K562 (cell line): ENCODE measurements around the gene CRHR2. TPM values are rescaled to one million over a fixed set of nuclear protein-coding genes. Genes with fewer than 3 reads are reported as not detected.

Source experiments
- ATAC-seq: fragments of 200-7000 bp; cut with Tn5 transposase; 3 replicates; pipeline ENCODE4 v1.9.1; 2020; ENCODE audit warnings: moderate library complexity
- BruUV-seq: library from RNA; stranded (reverse); fragments of 400-500 nt; replicated peaks from 2 replicates; lab custom pipeline; 2021; lab: Mats Ljungman, UMichigan
- CTCF ChIA-PET: fragments of 300-600 bp; formaldehyde crosslinking; extraction: SDS; loops from one replicate; lab custom pipeline; 2021; ENCODE audit warnings: low intra/inter-chr PET ratio; lab: Yijun Ruan, JAX
- POLR2A ChIA-PET: fragments of 300-600, 350-650 bp; sonication (Branson Sonifier 250); formaldehyde crosslinking; extraction: SDS; loops from one replicate; lab custom pipeline; 2021; ENCODE audit warnings: antibody characterized with exemption, inconsistent platforms; lab: Yijun Ruan, JAX
- DNase-seq, 4 experiments: peaks; one replicate each; pipeline versions ENCODE4 v3.0.0 to v3.0.0-alpha.2; 2011 to 2018; ENCODE audit warnings: low spot score in 3 of 4, mixed read lengths in 3 of 4; ENCODE audit errors: extremely low read depth in 1 of 4
- FAIRE-seq: peaks from 2 replicates; lab custom pipeline; 2011; peaks lifted over from hg19 to GRCh38; lab: Jason Lieb, UNC
- H2AFZ ChIP-seq: 2 replicates; pipeline ENCODE4 v1.6.0; 2011; ENCODE audit warnings: low read depth, low read length, control low read depth, inconsistent platforms
- H3K27ac ChIP-seq: fragments of 200-600 bp; 3 replicates; pipeline ENCODE4 v1.8.0; 2011; ENCODE audit warnings: low read depth, mild to moderate bottlenecking, control low read depth, inconsistent platforms, low read length, moderate library complexity, mixed read lengths; ENCODE audit errors: extremely low read depth
- H3K27me3 ChIP-seq, 2 experiments: fragments of 300-600 bp in 1 of 2; 2 replicates in 1 of 2; 3 replicates in 1 of 2; pipeline versions ENCODE4 v1.6.0 to v1.8.0; 2011; ENCODE audit warnings: inconsistent platforms in 2 of 2, low read length in 2 of 2, mild to moderate bottlenecking in 1 of 2, mixed read lengths in 1 of 2, moderate library complexity in 1 of 2; ENCODE audit not compliant: control insufficient read depth in 2 of 2, insufficient read depth in 2 of 2
- H3K36me3 ChIP-seq: fragments of 300-600 bp; 3 replicates; pipeline ENCODE4 v1.8.0; 2011; ENCODE audit warnings: mild to moderate bottlenecking, low read length, inconsistent platforms; ENCODE audit not compliant: control insufficient read depth, insufficient read depth
- H3K4me1 ChIP-seq, 2 experiments: fragments of 200-600 bp in 1 of 2; replicated peaks in 1 of 2; 2 replicates in 1 of 2; 3 replicates in 1 of 2; pipeline versions ENCODE4 v1.5.1 to v1.8.0; 2011; ENCODE audit warnings: inconsistent platforms in 2 of 2, low read length in 2 of 2, mild to moderate bottlenecking in 1 of 2, mixed read lengths in 1 of 2, moderate library complexity in 1 of 2; ENCODE audit not compliant: control insufficient read depth in 2 of 2, insufficient read depth in 2 of 2
- H3K4me2 ChIP-seq: 2 replicates; pipeline ENCODE4 v1.6.1; 2011; ENCODE audit warnings: low read length, control low read depth, inconsistent platforms, mixed read lengths; ENCODE audit not compliant: insufficient read depth
- H3K4me3 ChIP-seq: fragments of 200-600 bp; sonication (generic), shearing (Covaris generic); 2 replicates; pipeline ENCODE4 v1.5.1; 2016; ENCODE audit warnings: control low read depth, inconsistent platforms
- H3K79me2 ChIP-seq: fragments of 200-600 bp; 3 replicates; pipeline ENCODE4 v1.8.0; 2011; ENCODE audit warnings: low read length, inconsistent platforms; ENCODE audit not compliant: control insufficient read depth, insufficient read depth
- H3K9ac ChIP-seq, 2 experiments: 2 replicates each; pipeline versions ENCODE4 v1.6.0 to v1.6.1; 2011; ENCODE audit warnings: low read depth in 2 of 2, low read length in 2 of 2, control low read depth in 1 of 2, inconsistent platforms in 1 of 2, mild to moderate bottlenecking in 1 of 2, mixed read lengths in 1 of 2; ENCODE audit not compliant: insufficient read depth in 1 of 2
- H3K9me1 ChIP-seq: one replicate; pipeline ENCODE4 v1.6.0; 2011; ENCODE audit warnings: inconsistent platforms, mild to moderate bottlenecking, low read length, moderate library complexity; ENCODE audit not compliant: control insufficient read depth, insufficient read depth
- H3K9me3 ChIP-seq: replicated peaks from 2 replicates; pipeline ENCODE4 v1.5.1; 2011; ENCODE audit warnings: low read depth, low read length, inconsistent platforms; ENCODE audit not compliant: control insufficient read depth, insufficient read depth
- H4K20me1 ChIP-seq: replicated peaks from 2 replicates; pipeline ENCODE4 v1.6.1; 2011; ENCODE audit warnings: low read length, inconsistent platforms, mixed read lengths; ENCODE audit not compliant: control insufficient read depth, insufficient read depth
- ZBTB11 ChIP-seq, 3 experiments: fragments of 200-800 bp in 1 of 3; fragments of 250-450 bp in 1 of 3; fragments of 450-650 bp in 1 of 3; sonication (Bioruptor Pico) in 1 of 3; sonication (Bioruptor generic) in 1 of 3; formaldehyde crosslinking in 1 of 3; IDR thresholded peaks; 2 replicates each; pipeline versions ENCODE4 v1.6.1 to v1.8.0; 2016 to 2022; ENCODE audit warnings: mild to moderate bottlenecking in 2 of 3, missing genetic modification characterization in 2 of 3, missing compliant biosample characterization in 1 of 3, moderate library complexity in 1 of 3
- ZNF217 ChIP-seq: sonication (generic); formaldehyde crosslinking; IDR thresholded peaks from 2 replicates; pipeline ENCODE4 v1.8.0; 2022; ENCODE audit warnings: mild to moderate bottlenecking, missing genetic modification reagents
- ZNF445 ChIP-seq: fragments of 250-450 bp; sonication (Bioruptor Pico); IDR thresholded peaks from 2 replicates; pipeline ENCODE4 v1.4.0; 2020; ENCODE audit warnings: low read depth, mild to moderate bottlenecking, moderate library complexity
- WGBS: fragments of 100-300 bp; shearing (Covaris generic); methylation state at CpG from one replicate; pipeline ENCODE4 v1.1.6; 2016; ENCODE audit warnings: low coverage, mixed read lengths; ENCODE audit not compliant: insufficient coverage; ENCODE audit errors: missing lambda C conversion rate; 5-methylcytosine and 5-hydroxymethylcytosine counted together
- in situ Hi-C: fragments of 300-500 bp; cut with MboI; formaldehyde crosslinking; loops from 4 replicates; pipeline ENCODE4 v1.15.0; 2018; ENCODE audit warnings: inconsistent platforms, mixed read lengths
- intact Hi-C: fragments of 100-400 bp; cut with micrococcal nuclease; formaldehyde crosslinking; loops from 2 replicates; pipeline ENCODE4 v1.14.2; 2022
- polyA plus RNA-seq, 8 experiments: library from polyadenylated mRNA; depleted of rRNA in 4 of 8; stranded (reverse) in 5 of 8; unstranded in 3 of 8; fragments of >200 nt; fragmentation: Nextera tagmentation in 2 of 8; fragmentation: Illumina TruSeq in 1 of 8; extraction: Ambion mirVana in 2 of 8; extraction: Trizol in 1 of 8; gene quantifications; 2 replicates each; pipeline versions ENCODE4 v1.2.1 to v1.2.3, GENCODE V29; 2011 to 2014; ENCODE audit warnings: inconsistent platforms in 1 of 8, missing spikeins in 1 of 8
- total RNA-seq, 7 experiments: library from RNA; depleted of rRNA in 6 of 7; stranded (reverse); fragments of >200 nt in 6 of 7; fragmentation: Illumina TruSeq in 2 of 7; extraction: Trizol in 2 of 7; gene quantifications; 2 replicates each; pipeline versions ENCODE4 v1.2.1 to v1.2.3, GENCODE V29; 2011 to 2021; ENCODE audit warnings: low replicate concordance in 1 of 7
- TF ChIP-seq, protein P1 (sequence below): sonication (generic); formaldehyde crosslinking; IDR thresholded peaks from 2 replicates; pipeline ENCODE4 v1.8.1; 2023; ENCODE audit warnings: mild to moderate bottlenecking, missing genetic modification reagents
- TF ChIP-seq, protein P2 (sequence below): sonication (generic); formaldehyde crosslinking; IDR thresholded peaks from 2 replicates; pipeline ENCODE4 v1.5.0; 2020; ENCODE audit warnings: missing genetic modification reagents
- TF ChIP-seq, protein P3 (sequence below): fragments of 250-450 bp; sonication (Bioruptor Pico); IDR thresholded peaks from 2 replicates; pipeline ENCODE4 v1.4.0; 2020; ENCODE audit warnings: borderline replicate concordance

CRHR2 gene
- total and polyA plus RNA-seq, 9 of the 15 experiments (the other 6 are each of a cell fraction or from before 2014, with no cell fraction given), result not detected

GRCh38 chr7:30705008-30705407 lies 22.8 kb upstream of the CRHR2 start:
- 1% methylated on average over 7 of the region's 8 CpGs for WGBS
- no peak for FAIRE-seq
- H3K9me1 ChIP-seq, result no peaks in the 10 kb centered on the region

More at GRCh38 chr7:30705008-30705407, 22.8 kb upstream of the CRHR2 start:
- ATAC-seq (no peak), DNase-seq (no peak)
- no TSS peak for BruUV-seq
- Histone ChIP-seq H2AFZ (no peak overlapping the region), H4K20me1 (0 out of 2 replicates have a peak, but pooled peaks cover 5% of the 10 kb centered on the region), H3K27ac (no peak overlapping the region), H3K9ac (no peak overlapping the region), H3K79me2 (no peaks in the 10 kb centered on the region), H3K9me3 (no peaks in the 10 kb centered on the region), H3K4me1 (peaks cover 2 to 6% of the 10 kb centered on the region in 2 experiments; a peak in 3 of 5 replicates), H3K4me2 (no peak overlapping the region), H3K27me3 (peaks cover 17 to 60% of the 10 kb centered on the region in 2 experiments; a peak in 4 of 5 replicates), H3K4me3 (no peak overlapping the region), H3K36me3 (no peaks in the 10 kb centered on the region)
- TF ChIP-seq ZNF217 (CRISPR knock-in tag) (no peak), ZBTB11 (CRISPR knock-in tag; IDR thresholded peaks at IDR 0.05) (no peak), ZNF445 (CRISPR knock-in tag) (no peak)
- TF ChIP-seq, protein P1, sequence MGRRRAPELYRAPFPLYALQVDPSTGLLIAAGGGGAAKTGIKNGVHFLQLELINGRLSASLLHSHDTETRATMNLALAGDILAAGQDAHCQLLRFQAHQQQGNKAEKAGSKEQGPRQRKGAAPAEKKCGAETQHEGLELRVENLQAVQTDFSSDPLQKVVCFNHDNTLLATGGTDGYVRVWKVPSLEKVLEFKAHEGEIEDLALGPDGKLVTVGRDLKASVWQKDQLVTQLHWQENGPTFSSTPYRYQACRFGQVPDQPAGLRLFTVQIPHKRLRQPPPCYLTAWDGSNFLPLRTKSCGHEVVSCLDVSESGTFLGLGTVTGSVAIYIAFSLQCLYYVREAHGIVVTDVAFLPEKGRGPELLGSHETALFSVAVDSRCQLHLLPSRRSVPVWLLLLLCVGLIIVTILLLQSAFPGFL (CRISPR knock-in tag), result no peak
- TF ChIP-seq, protein P2, sequence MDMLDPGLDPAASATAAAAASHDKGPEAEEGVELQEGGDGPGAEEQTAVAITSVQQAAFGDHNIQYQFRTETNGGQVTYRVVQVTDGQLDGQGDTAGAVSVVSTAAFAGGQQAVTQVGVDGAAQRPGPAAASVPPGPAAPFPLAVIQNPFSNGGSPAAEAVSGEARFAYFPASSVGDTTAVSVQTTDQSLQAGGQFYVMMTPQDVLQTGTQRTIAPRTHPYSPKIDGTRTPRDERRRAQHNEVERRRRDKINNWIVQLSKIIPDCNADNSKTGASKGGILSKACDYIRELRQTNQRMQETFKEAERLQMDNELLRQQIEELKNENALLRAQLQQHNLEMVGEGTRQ (CRISPR knock-in tag), result no peak
- TF ChIP-seq, protein P3, sequence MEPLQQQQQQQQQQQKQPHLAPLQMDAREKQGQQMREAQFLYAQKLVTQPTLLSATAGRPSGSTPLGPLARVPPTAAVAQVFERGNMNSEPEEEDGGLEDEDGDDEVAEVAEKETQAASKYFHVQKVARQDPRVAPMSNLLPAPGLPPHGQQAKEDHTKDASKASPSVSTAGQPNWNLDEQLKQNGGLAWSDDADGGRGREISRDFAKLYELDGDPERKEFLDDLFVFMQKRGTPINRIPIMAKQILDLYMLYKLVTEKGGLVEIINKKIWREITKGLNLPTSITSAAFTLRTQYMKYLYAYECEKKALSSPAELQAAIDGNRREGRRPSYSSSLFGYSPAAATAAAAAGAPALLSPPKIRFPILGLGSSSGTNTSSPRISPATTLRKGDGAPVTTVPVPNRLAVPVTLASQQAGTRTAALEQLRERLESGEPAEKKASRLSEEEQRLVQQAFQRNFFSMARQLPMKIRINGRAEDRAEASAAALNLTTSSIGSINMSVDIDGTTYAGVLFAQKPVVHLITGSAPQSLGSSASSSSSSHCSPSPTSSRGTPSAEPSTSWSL (CRISPR knock-in tag), result no peak
- CTCF ChIA-PET, result no interaction called here
- POLR2A ChIA-PET, result interaction anchor here (0.7 to 1.6 kb wide), 3 partner anchors 9 to 23 kb away, joined by 3 to 7 read pairs (median 3); partner anchors contain the start of gene CRHR2
- intact Hi-C loops, result no loop called here
- in situ Hi-C loops, result no loop called here
